Hepatocyte (in vitro differentiated cells): ENCODE results near the gene STARD7. TPM values are rescaled to one million over a fixed set of nuclear protein-coding genes. Genes with fewer than 3 reads are reported as not detected.

Source experiments
- DNase-seq: peaks from one replicate; pipeline ENCODE4 v3.0.0-alpha.2; 2016; ENCODE audit warnings: low spot score
- H2AFZ ChIP-seq: fragments of 200-600 bp; sonication (generic); 2 replicates; pipeline ENCODE4 v1.6.0; 2016; ENCODE audit warnings: antibody characterized with exemption, mild to moderate bottlenecking
- H3K27ac ChIP-seq: fragments of 200-600 bp; sonication (generic); 2 replicates; pipeline ENCODE4 v1.5.1; 2016; ENCODE audit warnings: mild to moderate bottlenecking
- H3K27me3 ChIP-seq: fragments of 200-600 bp; sonication (generic); 2 replicates; pipeline ENCODE4 v1.6.1; 2016
- H3K36me3 ChIP-seq: fragments of 200-600 bp; sonication (generic); replicated peaks from 2 replicates; pipeline ENCODE4 v1.5.1; 2016; ENCODE audit warnings: low read depth; ENCODE audit not compliant: insufficient read depth
- H3K4me1 ChIP-seq: fragments of 200-600 bp; sonication (generic); 2 replicates; pipeline ENCODE4 v1.5.1; 2016; ENCODE audit warnings: mild to moderate bottlenecking, moderate library complexity; ENCODE audit not compliant: insufficient read depth
- H3K4me2 ChIP-seq: fragments of 200-600 bp; sonication (generic); 2 replicates; pipeline ENCODE4 v1.6.0; 2016
- H3K4me3 ChIP-seq: fragments of 200-600 bp; sonication (generic); 2 replicates; pipeline ENCODE4 v1.5.1; 2016; ENCODE audit warnings: mild to moderate bottlenecking
- H3K79me2 ChIP-seq: fragments of 200-600 bp; sonication (generic); 2 replicates; pipeline ENCODE4 v1.6.0; 2017; ENCODE audit warnings: mild to moderate bottlenecking
- H3K9me2 ChIP-seq: fragments of 200-600 bp; sonication (generic); replicated peaks from 2 replicates; pipeline ENCODE4 v1.6.0; 2017; ENCODE audit warnings: mild to moderate bottlenecking; ENCODE audit not compliant: insufficient read depth
- H3K9me3 ChIP-seq: fragments of 200-600 bp; sonication (generic); 2 replicates; pipeline ENCODE4 v1.5.1; 2016; ENCODE audit warnings: low read depth, mild to moderate bottlenecking
- H4K20me1 ChIP-seq: fragments of 200-600 bp; sonication (generic); 2 replicates; pipeline ENCODE4 v1.6.0; 2016; ENCODE audit warnings: mild to moderate bottlenecking; ENCODE audit not compliant: insufficient read depth, poor library complexity, severe bottlenecking
- CTCF ChIP-seq: fragments of 200-600 bp; sonication (generic); IDR thresholded peaks from 2 replicates; pipeline ENCODE4 v1.5.1; 2016; ENCODE audit warnings: antibody characterized with exemption, mild to moderate bottlenecking; ENCODE audit not compliant: poor library complexity
- EZH2 ChIP-seq: fragments of 200-600 bp; sonication (generic); IDR thresholded peaks from 2 replicates; pipeline ENCODE4 v1.6.1; 2016; ENCODE audit warnings: antibody characterized with exemption, mild to moderate bottlenecking, borderline replicate concordance
- EZH2phosphoT487 ChIP-seq: fragments of 200-600 bp; sonication (generic); IDR thresholded peaks from one replicate; pipeline ENCODE4 v1.6.1; 2018; ENCODE audit warnings: antibody characterized with exemption, mild to moderate bottlenecking, low read depth, moderate library complexity; ENCODE audit not compliant: unreplicated experiment, severe bottlenecking
- WGBS: methylation state at CpG from one replicate; pipeline ENCODE4 v1.1.6; 2016; ENCODE audit warnings: low lambda C conversion rate; ENCODE audit errors: missing lambda C conversion rate; 5-methylcytosine and 5-hydroxymethylcytosine counted together
- polyA plus RNA-seq: library from polyadenylated mRNA; unstranded; fragments of >200 nt; fragmentation: Nextera tagmentation; extraction: Ambion mirVana; gene quantifications from 2 replicates; pipeline ENCODE4 v1.2.1, GENCODE V29; 2016
- total RNA-seq: library from RNA; depleted of rRNA; stranded (reverse); fragments of >200 nt; gene quantifications from 2 replicates; pipeline ENCODE4 v1.2.3, GENCODE V29; 2014

STARD7 gene
- total and polyA plus RNA-seq, 2 experiments from 2014 or later = 101 to 138 TPM

GRCh38 chr2:96139181-96139758 is 69.4 kb downstream of the STARD7 start:
- H3K27ac ChIP-seq = no peak overlapping the region
- no peak overlapping the region for H3K4me3 ChIP-seq
- no peak for DNase-seq
- no peak overlapping the region for H3K4me2 ChIP-seq
- H4K20me1 ChIP-seq = no peaks in the 10 kb centered on the region
- no peaks in the 10 kb centered on the region for H3K9me2 ChIP-seq
- no peak for TF ChIP-seq CTCF
- TF ChIP-seq EZH2 = no peak
- TF ChIP-seq EZH2phosphoT487 = no peak
- H2AFZ ChIP-seq = peak overlapping the region; percentile 39
- H3K79me2 ChIP-seq = no peaks in the 10 kb centered on the region
- 81% methylated on average over 7 of the region's 7 CpGs for WGBS
- no peaks in the 10 kb centered on the region for H3K27me3 ChIP-seq
- no peaks in the 10 kb centered on the region for H3K9me3 ChIP-seq
- peaks cover 3% of the 10 kb centered on the region for H3K4me1 ChIP-seq
- H3K36me3 ChIP-seq = no peaks in the 10 kb centered on the region

GRCh38 chr2:96138179-96139145 is 70.2 kb downstream of the STARD7 start, which contains the start of gene ASTL:
ASTL (minus strand) TSS chr2:96138502; CDS start chr2:96138436, 66 bp downstream.
- TF ChIP-seq EZH2phosphoT487 (no peak), CTCF (peak; percentile 67)
- no peaks in the 10 kb centered on the region for H3K36me3 ChIP-seq
- DNase-seq = peak; percentile 73
- no peaks in the 10 kb centered on the region for H3K9me3 ChIP-seq
- no peak within 1 kb of the TSS for H3K4me3 ChIP-seq
- H3K79me2 ChIP-seq = no peaks in the 10 kb centered on the region
- 16% methylated on average over 11 of the region's 17 CpGs for WGBS
- no peaks in the 10 kb centered on the region for H4K20me1 ChIP-seq
- H3K27ac ChIP-seq = no peak within 1 kb of the TSS
- H3K4me2 ChIP-seq = peak within 1 kb of the TSS; percentile 68
- no peaks in the 10 kb centered on the region for H3K27me3 ChIP-seq
- H3K9me2 ChIP-seq = no peaks in the 10 kb centered on the region
- H2AFZ ChIP-seq = peak within 1 kb of the TSS; percentile 39
- H3K4me1 ChIP-seq = peaks cover 3% of the 10 kb centered on the region

- TF ChIP-seq EZH2phosphoT487 (no peak), CTCF (no peak), EZH2 (no peak)
Observed at GRCh38 chr2:96137321-96138178, 71.1 kb downstream of the STARD7 start.

More at GRCh38 chr2:96137321-96138178, 71.1 kb downstream of the STARD7 start:
- H3K4me3 ChIP-seq = no peak overlapping the region
- H3K36me3 ChIP-seq = no peaks in the 10 kb centered on the region
- no peak for DNase-seq
- no peaks in the 10 kb centered on the region for H3K9me2 ChIP-seq
- H3K79me2 ChIP-seq = no peaks in the 10 kb centered on the region
- peaks cover 3% of the 10 kb centered on the region for H3K4me1 ChIP-seq
- 88% methylated on average over 15 of the region's 15 CpGs for WGBS
- H3K4me2 ChIP-seq = no peak overlapping the region
- H3K9me3 ChIP-seq = no peaks in the 10 kb centered on the region
- H4K20me1 ChIP-seq = no peaks in the 10 kb centered on the region
- H2AFZ ChIP-seq = no peak overlapping the region
- H3K27me3 ChIP-seq = no peaks in the 10 kb centered on the region
- no peak overlapping the region for H3K27ac ChIP-seq
